ENCODE data around the gene IGSF11.
"Not testable (repeated sequence)": the region's sequence is repeated elsewhere in the genome, so short reads cannot be mapped to it uniquely, and the experiment has no call there.

IGSF11 gene

DNA sequence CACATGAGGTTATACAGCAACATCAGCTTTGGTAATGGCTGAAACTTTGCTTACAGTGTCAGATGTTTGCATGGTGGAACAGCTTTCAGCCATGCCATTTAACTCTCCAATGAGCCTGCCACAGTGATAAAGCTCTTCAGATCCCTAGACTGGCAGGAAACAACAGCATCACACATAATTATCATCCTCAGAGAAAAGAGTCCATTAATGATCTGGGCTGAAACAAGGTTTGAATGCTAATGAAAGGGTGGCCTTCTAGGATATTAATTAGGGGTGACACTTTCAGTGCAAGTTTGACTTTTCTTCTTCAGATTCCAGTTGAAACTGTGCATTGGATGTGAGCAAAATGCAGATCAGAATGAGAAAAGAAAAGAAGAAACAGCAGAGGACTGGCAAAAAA is 166.6 kb downstream of the IGSF11 start:
- no peak overlapping the region for H3K4me3 Mint-ChIP-seq
- no peak overlapping the region for H3K27ac Mint-ChIP-seq
- H3K36me3 Mint-ChIP-seq (ENCODE audit: insufficient read depth) = no peaks in the 10 kb centered on the region
- peaks cover 42 to 60% of the 10 kb centered on the region in 2 donors for H3K27me3 Mint-ChIP-seq
- no peak for DNase-seq
- ATAC-seq (replicated peaks) = no peak
- peaks cover 1 to 22% of the 10 kb centered on the region in 2 donors for H3K9me3 Mint-ChIP-seq
- no peaks in the 10 kb centered on the region for H3K4me1 Mint-ChIP-seq (ENCODE audit: low read depth in 2 of 2)

DNA sequence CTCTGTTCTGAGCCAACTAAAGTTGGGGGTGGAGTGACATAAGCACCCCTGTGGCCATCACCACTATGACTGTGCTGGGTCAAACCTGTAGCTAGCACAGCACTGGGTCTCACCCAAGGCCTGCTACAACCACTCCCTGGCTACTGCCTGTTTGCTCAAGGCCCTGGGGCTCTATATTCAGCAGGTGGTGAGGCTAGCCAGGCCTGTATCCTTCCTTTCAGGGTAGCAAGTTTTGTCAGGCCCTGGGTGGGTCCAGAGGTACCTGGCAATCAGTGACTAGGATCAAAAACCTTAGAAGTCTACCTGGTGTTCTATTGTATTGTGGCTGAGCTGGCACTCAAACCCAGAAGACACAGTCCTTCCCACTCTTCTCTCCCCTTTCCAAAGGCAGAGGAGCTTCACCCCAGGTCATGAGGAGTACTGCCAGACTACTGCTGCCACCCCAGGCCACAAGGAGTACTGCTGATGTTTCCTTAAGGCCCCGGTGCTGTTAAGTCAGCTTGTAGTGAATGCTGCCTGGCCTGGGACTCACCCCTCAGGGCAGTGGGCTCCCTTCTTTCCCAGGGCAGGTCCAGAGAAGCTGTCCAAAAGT is 170.8 kb downstream of the IGSF11 start:
- H3K9me3 Mint-ChIP-seq = no peaks in the 10 kb centered on the region
- ATAC-seq (replicated peaks) = peak; percentile 46
- no peak overlapping the region for H3K27ac Mint-ChIP-seq
- H3K36me3 Mint-ChIP-seq (ENCODE audit: insufficient read depth) = no peaks in the 10 kb centered on the region
- DNase-seq = no peak
- H3K4me1 Mint-ChIP-seq (ENCODE audit: low read depth in 2 of 2) = no peaks in the 10 kb centered on the region
- peaks cover 27 to 44% of the 10 kb centered on the region in 2 donors for H3K27me3 Mint-ChIP-seq
- H3K4me3 Mint-ChIP-seq = no peak overlapping the region

DNA sequence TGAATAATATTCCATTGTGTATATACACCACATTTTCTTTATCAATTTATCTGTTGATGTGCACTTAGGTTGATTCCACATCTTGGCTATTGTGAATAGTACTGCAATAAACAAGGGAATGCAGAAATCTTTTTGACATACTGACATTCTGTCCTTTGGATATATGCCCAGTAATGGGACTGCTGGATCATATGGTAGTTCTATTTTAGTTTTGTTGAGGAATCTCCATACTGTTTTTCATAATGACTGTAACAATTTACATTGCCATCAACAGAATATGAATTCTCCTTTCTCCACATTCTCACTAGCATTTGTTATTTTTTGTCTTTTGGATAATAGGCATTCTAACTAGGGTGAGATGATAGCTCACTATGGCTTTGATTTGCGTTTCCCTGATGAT is 174.7 kb downstream of the IGSF11 start:
- ATAC-seq (replicated peaks) (no peak), DNase-seq (no peak)
- peaks cover 0 to 2% of the 10 kb centered on the region in 2 donors for H3K9me3 Mint-ChIP-seq
- no peaks in the 10 kb centered on the region for H3K36me3 Mint-ChIP-seq (ENCODE audit: insufficient read depth)
- no peaks in the 10 kb centered on the region for H3K4me1 Mint-ChIP-seq (ENCODE audit: low read depth in 2 of 2)
- H3K4me3 Mint-ChIP-seq = no peak overlapping the region
- peaks cover 17 to 31% of the 10 kb centered on the region in 2 donors for H3K27me3 Mint-ChIP-seq
- no peak overlapping the region for H3K27ac Mint-ChIP-seq

DNA sequence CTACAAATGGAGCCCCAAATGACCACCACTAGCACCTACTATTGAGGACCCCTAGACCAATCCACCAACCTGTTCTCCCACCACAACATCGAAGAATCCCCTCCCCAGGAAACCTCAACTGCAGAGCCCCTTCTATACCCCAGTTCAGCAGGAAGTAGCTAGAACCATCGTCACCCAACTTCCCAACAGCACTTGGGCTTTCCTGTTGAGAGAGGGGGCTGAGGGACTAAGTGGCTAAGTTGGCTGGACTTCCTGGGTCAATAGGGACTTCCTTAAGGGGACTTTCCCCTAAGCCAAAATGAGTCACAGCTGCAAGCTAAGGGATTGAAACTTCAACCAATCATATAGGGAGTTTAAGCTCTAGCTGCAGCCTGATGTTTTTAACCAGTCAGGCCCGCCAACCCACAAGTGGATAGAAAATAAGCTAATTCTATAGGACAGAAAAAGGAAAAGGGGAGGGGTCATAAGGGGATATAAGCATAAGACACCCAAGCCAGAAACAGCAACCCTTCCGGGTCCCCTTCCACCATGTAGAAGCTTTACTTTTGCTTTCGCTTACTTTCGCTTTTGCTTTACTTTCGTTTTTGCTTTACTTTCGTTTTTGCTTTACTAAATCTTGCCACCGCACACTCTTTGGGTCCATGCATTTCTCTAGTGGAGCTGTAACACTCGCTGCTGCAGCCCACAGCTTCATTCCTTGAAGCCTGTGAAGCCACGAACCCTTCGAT is 183.0 kb downstream of the IGSF11 start:
- Mint-ChIP-seq H3K4me1 (ENCODE audit: low read depth in 2 of 2) (peaks cover 12 to 17% of the 10 kb centered on the region in 2 donors), H3K4me3 (peak overlapping the region; percentile 78 to 84), H3K27ac (peak overlapping the region; percentile 89 to 93), H3K36me3 (ENCODE audit: insufficient read depth) (peaks cover 11% of the 10 kb centered on the region), H3K9me3 (peaks cover 8 to 11% of the 10 kb centered on the region in 2 donors)
- DNase-seq = peak; percentile 18 to 31 (median 22)
- not testable (repeated sequence) for H3K27me3 Mint-ChIP-seq
- ATAC-seq (replicated peaks) = peak; percentile 87

DNA sequence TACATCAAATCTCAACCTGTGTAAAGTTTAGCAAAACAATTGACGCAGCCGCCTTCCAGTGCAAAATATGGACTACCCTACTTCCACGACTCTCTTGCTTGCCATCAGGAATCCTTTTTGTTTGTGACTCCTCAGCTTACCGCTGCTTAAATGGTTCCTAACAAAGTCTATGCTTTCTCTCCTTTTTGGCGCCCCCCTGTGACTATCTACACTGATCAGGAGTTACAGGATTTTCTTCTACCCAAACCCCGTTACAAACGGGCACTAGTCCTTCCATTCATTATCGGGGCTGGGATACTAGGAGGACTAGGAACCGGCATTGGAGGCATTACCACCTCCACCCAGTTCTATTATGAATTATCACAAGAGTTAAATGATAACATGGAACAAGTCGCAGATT is 184.0 kb downstream of the IGSF11 start:
- DNase-seq (no peak), ATAC-seq (replicated peaks) (no peak)
- Mint-ChIP-seq H3K9me3 (peaks cover 8 to 11% of the 10 kb centered on the region in 2 donors), H3K27me3 (no peaks in the 10 kb centered on the region), H3K4me3 (peak overlapping the region in 1 of 2 donors; percentile 84), H3K36me3 (ENCODE audit: insufficient read depth) (peaks cover 11% of the 10 kb centered on the region), H3K4me1 (ENCODE audit: low read depth in 2 of 2) (peaks cover 12 to 17% of the 10 kb centered on the region in 2 donors), H3K27ac (peak overlapping the region in 1 of 2 donors; percentile 93)
